GM20000 (cell line): Measurements from ENCODE around the gene MRPL21.

Source experiments
- DNase-seq: peaks from one replicate; pipeline ENCODE4 v3.0.0; 2012; ENCODE audit warnings: low spot score
- TF ChIP-seq, protein P1 (sequence below): IDR thresholded peaks from 2 replicates; pipeline ENCODE4 v1.5.1; 2012; ENCODE audit warnings: mild to moderate bottlenecking, control low read depth; ENCODE audit errors: extremely low read depth, missing control alignments

MRPL21 gene

GRCh38 chr11:68842427-68843051, 61.1 kb downstream of the MRPL21 start:
- TF ChIP-seq, protein P1, sequence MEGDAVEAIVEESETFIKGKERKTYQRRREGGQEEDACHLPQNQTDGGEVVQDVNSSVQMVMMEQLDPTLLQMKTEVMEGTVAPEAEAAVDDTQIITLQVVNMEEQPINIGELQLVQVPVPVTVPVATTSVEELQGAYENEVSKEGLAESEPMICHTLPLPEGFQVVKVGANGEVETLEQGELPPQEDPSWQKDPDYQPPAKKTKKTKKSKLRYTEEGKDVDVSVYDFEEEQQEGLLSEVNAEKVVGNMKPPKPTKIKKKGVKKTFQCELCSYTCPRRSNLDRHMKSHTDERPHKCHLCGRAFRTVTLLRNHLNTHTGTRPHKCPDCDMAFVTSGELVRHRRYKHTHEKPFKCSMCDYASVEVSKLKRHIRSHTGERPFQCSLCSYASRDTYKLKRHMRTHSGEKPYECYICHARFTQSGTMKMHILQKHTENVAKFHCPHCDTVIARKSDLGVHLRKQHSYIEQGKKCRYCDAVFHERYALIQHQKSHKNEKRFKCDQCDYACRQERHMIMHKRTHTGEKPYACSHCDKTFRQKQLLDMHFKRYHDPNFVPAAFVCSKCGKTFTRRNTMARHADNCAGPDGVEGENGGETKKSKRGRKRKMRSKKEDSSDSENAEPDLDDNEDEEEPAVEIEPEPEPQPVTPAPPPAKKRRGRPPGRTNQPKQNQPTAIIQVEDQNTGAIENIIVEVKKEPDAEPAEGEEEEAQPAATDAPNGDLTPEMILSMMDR = no peak
- DNase-seq = no peak

GRCh38 chr11:68841718-68842426, 61.8 kb downstream of the MRPL21 start, which contains the start of gene CPT1A:
CPT1A (minus strand) TSS chr11:68841916; CDS start chr11:68815474, 26,442 bp downstream.
- TF ChIP-seq, protein P1 = no peak
- peak; percentile 94 for DNase-seq
